Daoy (cell line): Measurements from ENCODE around the gene TNKS1BP1. TPM values are rescaled to one million over a fixed set of nuclear protein-coding genes. Genes with fewer than 3 reads are reported as not detected.
"Not testable (repeated sequence)": the region's sequence is repeated elsewhere in the genome, so short reads cannot be mapped to it uniquely, and the experiment has no call there.

Source experiments
- DNase-seq: peaks from one replicate; pipeline ENCODE4 v3.0.0-alpha.2; 2015; ENCODE audit warnings: low read depth
- total RNA-seq: library from RNA; depleted of rRNA; stranded (reverse); fragments of >200 nt; shearing (Covaris generic); gene quantifications from 2 replicates; pipeline ENCODE4 v1.2.3, GENCODE V29; 2014

The TNKS1BP1 gene
- total RNA-seq, 1 experiment from 2014 or later: 16.2 TPM

- no peak for DNase-seq
Measured at GRCh38 chr11:57312511-57313021, 12.2 kb downstream of the TNKS1BP1 start.

- DNase-seq: peak; percentile 98
Measured at GRCh38 chr11:57311109-57311936, 13.4 kb downstream of the TNKS1BP1 start.

DNA sequence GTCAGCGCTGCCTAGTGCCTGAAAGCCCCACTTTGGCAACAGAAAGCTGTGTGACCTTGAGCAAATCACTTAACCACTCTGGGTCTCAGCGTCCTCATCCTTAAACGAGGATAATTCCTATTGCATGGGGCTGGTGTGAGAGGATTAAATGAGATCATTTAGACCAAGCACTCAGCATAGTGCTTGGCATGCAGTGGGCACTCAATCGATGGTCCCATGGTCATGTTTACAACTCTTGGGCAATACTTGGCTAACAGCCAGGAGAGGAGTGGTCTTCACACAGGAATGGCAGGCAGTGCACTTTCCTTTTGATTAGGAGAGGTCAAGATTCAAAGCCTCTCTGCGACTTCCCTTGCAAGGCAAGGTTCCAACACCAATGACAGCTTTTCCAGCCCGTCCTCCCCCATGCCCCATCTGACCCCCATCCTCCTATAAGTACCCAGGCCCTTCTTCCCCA, 14.1 kb downstream of the TNKS1BP1 start:
- DNase-seq: no peak

DNA sequence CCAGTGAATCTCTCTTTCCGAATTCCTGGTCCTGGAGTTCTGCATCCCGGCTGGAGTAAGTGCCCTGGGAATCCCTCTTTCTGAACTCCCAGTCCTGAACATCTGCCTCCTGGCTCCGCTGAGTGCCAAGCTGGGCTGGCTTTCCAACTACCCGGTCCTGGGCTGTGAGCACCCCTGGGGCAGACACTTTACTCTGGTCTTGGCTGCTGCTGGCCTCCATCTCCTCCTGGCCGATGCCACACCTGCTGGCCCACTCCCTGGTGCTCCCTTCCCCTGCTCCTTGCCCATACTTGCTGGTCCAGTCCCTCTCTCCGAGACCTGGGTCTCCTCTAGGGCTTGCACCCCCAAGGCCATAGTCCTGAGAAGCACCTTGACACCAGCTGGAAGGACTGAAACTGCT, 14.7 kb downstream of the TNKS1BP1 start:
- DNase-seq: no peak

DNA sequence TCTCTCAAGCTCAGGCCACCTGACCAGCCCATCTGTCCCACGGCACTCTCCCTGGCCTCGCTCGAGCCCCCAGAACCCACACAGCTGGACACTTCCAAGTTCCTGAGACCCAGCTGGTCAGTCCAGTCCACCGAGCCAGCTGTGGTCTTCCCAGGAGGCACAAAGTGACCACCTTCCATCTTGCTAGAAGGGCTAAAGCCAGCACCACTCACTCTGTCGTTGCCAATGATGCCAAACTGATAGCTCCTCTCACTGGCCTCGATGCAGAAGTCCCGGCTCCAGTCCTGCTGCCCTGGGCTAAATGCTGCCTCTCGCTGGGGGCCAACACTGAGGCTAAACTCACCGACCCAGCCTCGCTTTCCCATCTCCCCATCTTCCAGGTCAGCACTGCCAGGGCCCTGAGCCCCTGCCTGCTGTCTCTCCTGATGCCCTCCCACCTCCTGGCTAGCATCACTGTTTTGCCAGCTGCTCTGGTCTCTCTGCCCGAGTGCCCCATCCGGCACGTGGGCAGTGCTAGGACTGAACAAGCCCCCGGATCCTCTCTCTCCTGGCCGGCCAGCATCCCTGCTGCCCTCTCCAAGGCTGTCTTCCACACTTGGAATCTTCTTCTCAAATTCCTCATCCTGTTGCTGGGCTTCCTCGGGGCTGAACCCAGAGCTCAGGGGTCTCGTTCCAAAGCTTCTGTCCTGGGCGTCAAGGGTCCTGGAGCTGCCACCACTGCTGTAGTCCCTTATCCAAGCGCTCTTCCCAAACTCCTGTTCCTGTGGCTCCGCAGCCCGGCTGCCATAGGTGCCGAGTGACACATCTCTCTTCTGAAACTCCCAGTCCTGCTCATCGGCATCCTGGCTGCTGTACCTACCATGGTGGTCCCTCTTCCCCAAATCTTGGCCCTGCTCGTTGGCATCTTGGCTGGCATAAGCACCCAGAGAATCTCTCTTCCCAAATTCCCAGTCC, 15.4 kb downstream of the TNKS1BP1 start:
- no peak for DNase-seq

DNA sequence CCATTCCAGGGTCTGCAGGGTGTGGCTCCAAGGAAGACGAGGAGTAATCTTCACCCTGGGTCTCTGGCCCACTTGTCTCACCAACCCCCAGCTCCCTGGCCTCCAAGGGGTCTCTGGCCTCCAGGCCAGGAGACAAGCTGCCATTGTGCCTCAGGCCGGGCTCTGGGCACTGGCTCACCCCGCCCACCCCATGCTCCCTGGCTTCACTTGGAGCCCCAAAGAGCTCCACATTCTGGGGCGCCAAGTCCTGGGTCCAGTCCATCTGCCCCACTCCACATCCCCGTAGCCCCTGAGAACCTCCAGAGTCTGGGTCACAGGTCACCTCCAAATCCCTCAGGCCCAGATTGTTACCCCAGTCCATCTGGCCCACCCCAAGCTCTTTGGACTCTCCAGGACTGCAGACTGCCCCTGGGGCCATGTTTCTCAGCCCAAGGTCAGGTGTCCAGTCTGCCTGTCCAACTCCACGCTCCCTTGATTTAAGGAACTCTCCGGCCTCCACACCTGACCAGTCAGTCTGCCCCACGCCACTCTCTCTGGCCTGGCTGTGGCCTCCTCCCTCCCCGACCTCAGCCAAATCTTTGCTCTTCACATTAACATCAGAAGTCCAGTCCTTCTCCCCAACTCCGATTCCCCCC, 16.2 kb downstream of the TNKS1BP1 start:
- no peak for DNase-seq

DNA sequence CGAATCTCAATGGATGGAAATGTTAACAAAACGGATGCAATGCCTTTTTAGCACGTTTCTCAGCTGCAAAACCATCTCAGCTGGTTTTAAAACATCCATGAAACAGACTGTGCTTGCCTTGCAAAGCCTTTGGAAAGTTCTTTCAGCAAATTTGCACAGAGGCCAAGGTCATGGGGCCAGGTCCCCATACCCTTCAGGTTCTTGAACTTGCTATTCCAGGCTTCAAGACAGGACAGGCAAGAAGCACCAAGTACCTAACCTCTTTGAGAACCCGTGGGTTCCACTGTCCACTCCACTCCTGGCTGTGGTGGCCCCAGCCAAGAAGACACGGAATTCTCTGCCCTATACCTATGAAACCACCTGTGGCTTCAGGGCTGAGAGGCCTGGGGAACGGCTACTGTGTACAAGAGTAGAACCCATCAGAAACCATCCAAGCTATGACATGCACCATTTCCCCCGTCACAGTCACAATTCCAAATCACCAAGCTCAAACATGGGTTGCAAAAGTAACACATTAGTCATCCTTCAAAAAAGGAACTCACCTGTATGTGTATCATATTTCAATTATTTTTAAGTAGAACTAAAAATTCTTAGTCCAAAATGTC, 17.0 kb downstream of the TNKS1BP1 start:
- DNase-seq: no peak

- DNase-seq: no peak
Measured at GRCh38 chr11:57306940-57307565, 17.7 kb downstream of the TNKS1BP1 start.

DNA sequence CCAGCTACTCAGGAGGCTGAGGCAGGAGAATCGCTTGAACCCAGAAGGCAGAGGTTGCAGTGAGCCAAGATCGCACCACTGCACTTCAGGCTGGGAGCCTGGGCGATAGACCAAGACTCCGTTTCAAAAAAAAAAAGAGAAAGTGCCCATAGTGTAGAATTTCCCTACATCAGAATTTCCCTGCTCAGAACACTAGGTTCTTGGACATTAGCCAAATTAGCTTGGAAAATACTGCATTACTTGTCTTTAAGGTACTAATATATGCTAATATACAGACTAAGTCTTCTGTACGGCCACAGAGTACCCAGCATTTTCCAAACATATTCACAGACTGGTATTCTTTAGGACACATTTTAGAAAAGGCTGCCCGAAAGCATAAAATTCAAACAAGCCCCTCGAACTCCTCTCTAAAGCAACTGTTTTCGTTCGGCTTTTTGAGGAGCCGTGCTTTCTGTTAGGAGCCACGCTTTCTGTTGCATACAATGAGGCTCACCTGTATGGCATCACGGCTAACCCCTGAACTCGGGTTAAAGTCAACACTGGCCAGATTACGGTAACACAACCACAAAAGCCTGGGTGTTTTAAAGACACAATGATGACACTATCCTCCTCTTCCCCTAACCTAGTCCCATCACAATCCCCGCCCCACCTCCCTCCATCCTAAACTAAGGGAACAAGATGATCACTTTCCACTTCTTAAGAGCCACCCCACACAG, 18.4 kb downstream of the TNKS1BP1 start:
- DNase-seq: no peak

GRCh38 chr11:57305523-57305922, 19.2 kb downstream of the TNKS1BP1 start:
- no peak for DNase-seq

DNA sequence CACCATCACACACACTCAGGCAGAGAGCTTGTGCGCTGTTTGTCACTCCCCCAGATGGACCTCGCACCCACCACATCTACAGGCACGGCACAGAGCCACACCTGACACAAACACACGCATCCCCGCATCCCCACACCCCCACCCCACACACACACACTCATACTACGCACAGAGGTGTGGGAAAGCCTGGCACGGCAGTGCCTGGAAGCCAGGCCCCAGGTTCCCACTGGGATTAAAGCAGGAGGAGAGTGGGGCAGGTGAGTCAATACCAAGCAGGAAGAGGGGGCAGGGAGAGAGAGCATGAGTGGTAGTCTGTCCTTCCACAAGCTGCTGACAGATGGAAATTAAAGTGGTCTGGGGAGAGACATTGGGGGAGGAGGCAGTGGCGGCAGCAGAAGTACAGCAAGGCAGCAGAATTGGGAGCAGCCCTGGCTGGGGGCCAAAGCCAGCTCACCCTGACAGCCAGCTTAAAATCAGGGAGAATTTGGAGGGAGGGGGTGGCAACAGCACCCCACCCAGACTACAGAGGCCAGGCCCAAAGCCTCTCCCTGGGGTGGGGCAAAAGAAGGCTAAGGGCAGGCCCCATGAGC, 20.7 kb downstream of the TNKS1BP1 start:
- DNase-seq: peak; percentile 75

DNA sequence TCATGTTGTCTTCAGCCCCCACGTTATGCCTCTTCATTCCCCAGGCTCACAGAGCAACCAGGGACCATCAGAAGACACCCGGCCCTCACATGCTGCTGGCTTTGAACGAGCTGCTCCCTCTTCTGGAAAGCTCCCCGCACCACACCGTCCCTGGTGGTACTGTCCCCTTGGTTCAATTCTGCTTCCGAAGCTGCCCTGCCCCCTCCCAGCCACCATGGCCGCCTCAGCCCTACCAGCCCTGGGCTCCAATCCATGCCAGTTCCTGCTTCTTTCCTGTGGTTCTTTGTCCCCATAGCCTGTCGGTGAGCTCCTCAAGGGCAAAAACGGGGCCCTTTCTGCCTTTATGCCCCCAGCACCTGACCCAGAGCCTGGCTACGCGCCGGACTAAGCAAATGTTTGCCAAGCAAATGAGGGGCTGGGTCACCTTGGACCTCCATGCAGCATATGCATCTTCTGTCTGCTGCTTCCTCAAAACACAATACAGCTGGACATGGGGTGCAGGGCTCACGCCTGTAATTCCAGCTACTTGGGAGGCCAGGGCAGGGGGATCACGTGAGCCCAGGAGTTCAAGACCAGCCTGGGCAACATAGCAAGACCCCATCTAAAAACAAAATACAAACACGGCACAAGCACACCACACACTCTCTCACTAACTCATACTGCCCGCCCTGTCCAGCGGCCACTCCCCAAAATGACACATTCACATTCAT, 21.3 kb downstream of the TNKS1BP1 start:
- no peak for DNase-seq

- DNase-seq: no peak
Measured at GRCh38 chr11:57302489-57302888, 22.3 kb downstream of the TNKS1BP1 start.

DNA sequence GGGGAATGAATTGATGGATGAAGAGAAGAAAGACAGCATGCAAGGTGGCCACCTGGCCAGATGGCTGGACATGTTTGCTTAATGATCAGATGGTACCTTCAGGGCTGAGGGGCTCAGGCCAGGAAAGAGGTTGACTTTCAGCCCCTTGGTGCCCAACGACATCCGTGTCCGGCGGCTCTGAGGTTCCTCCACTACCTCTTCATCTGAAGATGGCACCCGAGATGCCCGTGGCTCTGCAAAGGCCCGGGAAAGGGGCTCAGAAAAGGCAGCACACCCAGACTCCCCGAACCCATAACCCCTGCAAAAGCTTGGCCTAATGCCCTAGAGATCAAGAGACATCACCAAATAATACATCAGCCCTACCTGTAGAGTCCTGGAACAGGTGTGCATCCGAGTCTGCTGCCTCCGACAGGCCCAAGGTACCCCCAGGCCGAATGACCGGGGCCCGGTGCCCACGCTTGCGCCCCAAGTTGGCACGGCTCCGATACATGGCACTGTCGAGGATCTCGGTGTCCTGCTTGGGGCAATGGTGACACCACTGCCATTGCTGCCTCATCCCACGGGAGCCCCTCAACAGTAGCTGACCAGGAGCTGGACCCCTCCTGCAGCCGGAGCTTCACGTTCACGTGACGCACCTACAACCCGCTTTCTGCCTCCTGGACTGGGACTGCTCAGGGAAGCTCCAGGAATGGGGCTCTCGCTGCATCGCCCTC, 22.9 kb downstream of the TNKS1BP1 start:
- no peak for DNase-seq

DNA sequence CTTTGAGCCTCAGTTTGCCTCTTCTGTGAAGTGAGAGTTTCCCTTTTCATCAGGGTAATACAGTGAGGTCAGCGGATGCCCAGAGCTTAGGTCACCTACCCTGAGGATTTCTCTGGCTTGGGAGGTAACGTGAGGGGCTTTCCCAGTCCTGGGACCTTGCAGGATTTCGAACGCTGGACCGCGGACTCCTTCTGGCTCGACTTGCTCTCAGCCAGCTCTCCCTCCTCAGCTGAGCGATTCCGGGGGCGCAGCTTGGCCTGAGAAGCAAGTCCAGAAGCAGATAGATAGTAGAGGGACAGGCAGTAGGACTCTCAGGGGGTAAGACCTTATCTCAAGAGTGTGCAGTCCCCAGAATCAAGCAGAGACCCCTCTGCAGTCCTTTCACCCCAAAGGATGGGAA, 24.0 kb downstream of the TNKS1BP1 start:
- no peak for DNase-seq

DNA sequence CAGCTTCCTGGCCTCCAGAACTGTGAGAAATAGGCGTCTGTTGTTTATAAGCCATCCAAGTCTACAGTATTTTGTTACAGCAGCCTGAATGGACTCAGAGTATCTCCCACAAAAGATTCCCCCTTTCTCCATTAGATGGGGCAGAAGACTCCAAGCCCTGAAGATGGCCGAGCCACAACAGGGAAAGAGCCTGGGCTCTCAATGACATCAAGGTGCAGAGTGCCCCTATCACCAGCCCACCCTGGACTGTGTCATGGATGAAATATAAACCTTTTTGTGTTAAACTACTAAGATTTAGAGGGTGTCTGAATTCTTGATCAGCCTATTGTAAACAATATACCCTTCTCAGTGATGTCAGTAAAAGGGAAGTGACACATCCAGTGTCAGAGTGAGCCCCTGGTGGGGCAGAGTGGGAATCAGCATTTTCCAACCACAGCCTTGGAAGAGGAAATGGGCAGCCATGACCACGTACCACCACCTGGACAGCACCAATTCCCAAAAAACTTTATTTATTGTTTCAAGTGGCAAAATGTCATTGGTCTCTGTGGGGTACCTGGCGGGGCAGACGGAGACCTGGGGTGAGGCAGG, 25.5 kb downstream of the TNKS1BP1 start:
- DNase-seq: no peak

DNA sequence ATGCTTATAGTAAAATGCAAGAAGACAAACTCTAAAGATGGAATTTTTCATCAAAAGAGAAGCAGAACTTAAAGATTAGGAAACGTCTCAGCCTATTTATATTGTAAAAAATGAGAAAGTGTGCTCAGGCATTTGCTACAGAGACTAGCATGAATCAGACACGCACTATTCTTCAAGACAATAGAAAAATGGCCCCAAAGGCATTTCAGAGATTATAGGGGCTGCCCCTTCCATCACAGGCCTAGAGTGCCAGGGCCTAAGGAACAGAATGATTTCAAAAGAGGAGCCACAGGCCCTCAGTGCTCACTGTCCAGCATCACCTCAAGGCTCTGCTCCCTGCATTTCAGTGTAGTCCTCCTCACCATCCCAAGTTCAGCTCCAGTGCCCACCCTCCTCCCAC, 27.5 kb downstream of the TNKS1BP1 start:
- DNase-seq: no peak

GRCh38 chr11:57296205-57296604, 28.5 kb downstream of the TNKS1BP1 start:
- DNase-seq: not testable (repeated sequence)
